VCaP (cell line): ENCODE measurements around the gene ZSCAN2.
A peak's percentile ranks its signal among the peaks of the same experiment; 100 is the strongest.

Experiments
- H3K27ac ChIP-seq: fragments of 450-650 bp; 2 replicates; pipeline ENCODE4 v1.5.1; 2017
- TF ChIP-seq, protein P1 (sequence below): fragments of 450-650 bp; conservative IDR thresholded peaks from 2 replicates; pipeline ENCODE4 v1.5.1; 2017; ENCODE audit warnings: mild to moderate bottlenecking, moderate library complexity

The ZSCAN2 gene

DNA sequence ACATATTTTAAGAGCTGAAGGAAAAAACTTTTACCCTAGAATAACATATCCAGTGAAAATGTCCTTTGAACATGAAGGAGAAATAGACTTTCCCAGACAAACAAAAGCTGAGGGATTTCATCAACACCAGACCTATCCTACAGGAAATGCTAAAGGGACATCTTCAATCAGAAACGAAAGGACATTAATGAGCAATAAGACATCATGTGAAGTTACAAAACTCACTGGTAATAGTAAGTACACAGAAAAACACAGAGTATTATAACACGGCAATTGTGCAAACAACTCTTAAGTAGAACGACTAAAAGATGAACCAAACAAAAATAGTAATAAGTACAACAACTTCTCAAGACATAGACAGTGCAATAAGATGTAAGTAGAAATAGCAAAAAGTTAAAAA lies 3.5 kb upstream of the ZSCAN2 start:
- TF ChIP-seq, protein P1, sequence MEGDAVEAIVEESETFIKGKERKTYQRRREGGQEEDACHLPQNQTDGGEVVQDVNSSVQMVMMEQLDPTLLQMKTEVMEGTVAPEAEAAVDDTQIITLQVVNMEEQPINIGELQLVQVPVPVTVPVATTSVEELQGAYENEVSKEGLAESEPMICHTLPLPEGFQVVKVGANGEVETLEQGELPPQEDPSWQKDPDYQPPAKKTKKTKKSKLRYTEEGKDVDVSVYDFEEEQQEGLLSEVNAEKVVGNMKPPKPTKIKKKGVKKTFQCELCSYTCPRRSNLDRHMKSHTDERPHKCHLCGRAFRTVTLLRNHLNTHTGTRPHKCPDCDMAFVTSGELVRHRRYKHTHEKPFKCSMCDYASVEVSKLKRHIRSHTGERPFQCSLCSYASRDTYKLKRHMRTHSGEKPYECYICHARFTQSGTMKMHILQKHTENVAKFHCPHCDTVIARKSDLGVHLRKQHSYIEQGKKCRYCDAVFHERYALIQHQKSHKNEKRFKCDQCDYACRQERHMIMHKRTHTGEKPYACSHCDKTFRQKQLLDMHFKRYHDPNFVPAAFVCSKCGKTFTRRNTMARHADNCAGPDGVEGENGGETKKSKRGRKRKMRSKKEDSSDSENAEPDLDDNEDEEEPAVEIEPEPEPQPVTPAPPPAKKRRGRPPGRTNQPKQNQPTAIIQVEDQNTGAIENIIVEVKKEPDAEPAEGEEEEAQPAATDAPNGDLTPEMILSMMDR = no peak
- H3K27ac ChIP-seq = no peak overlapping the region

DNA sequence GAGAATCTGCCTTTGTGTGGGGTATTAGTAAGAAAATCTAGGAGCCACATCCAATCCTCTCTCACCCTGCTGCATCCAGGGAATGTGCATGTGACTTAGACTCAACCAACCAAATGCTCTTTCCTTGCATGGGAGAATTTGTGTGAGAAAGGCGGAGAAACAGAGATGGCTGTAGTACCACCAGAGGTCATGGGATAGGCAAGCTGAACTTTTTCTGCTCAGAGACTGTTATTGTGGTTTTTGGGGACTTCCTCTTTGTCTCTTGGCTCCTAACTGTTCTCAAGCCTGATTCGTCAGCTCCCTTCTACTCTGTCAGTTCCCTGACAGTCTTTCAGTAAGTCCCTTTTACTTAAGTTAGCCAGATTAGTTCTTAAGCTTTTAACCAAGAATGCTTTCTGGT lies 2.6 kb upstream of the ZSCAN2 start:
- TF ChIP-seq, protein P1 = no peak
- no peak overlapping the region for H3K27ac ChIP-seq

DNA sequence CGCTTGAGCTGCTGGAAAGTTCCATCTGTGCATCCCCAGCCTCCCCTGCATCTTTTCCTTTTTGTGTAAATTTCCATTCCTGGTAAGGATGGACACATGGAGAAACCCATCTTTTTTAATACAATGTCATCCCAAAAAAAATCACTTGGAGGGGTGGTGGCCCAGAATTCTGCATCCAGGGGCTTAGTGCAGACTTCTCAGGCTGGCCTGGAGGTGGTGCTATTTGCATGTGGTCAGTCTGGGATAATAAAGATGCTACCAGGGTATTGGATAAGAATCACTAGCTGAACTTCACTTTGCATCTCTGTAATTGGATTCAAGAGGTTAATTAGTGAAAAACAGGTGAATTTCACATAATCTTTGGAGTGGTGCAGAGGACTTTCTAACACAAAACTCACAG lies 1.8 kb upstream of the ZSCAN2 start:
- no peak overlapping the region for H3K27ac ChIP-seq
- TF ChIP-seq, protein P1 = peak; percentile 90

DNA sequence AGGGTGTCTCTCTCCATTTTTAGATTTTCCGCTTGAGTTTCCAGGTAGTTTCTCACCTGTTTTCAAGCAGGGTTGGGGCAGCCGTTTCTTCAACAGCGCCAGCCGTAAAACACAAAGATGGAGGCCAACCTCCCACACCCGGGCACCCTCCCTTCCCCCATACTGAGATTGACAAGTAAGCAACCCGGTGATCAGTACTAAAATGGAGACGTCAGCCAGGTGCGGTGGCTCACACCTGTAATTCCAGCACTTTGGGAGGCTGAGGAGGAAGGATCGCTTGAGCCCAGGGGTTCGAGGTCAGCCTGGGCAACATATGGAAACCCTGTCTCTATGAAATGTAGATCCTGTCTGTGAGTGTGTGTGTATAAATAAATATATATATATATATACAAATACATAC lies 903 bp upstream of the ZSCAN2 start:
- TF ChIP-seq, protein P1 = no peak
- H3K27ac ChIP-seq = peak overlapping the region; percentile 81

DNA sequence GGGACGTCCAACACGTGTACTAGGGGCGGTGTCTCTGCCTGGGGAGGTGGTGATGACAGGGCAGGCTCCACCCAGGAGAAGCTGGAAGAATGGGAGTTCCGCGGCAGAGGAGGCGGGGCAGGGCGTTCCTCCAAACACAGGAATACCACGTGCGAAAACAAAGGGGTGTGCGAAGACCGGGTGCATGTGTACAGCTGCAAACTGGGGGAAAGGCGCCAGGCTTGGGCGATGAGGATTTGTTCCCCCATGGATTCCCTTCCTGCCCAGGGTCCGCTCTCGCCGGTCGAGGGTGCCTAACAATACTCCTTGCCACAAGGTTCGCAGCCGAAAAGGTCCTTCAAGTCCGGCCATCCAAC lies 500 bp upstream of the ZSCAN2 start:
- TF ChIP-seq, protein P1 = no peak
- peak overlapping the region; percentile 81 for H3K27ac ChIP-seq

DNA sequence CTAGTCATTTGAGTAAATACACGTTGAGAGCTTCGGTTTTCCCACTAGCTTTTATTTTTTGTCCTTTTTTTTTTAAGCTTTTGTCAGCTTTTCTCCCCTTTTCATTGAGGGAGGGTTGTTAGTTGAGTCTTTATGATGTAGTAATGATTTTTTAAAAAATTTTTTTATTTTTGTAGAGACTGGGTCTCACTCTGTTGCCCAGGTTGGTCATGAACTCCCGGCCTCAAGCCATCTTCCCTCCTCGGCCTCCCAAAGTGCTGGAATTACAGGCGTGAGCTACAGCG lies 688 bp downstream of the ZSCAN2 start:
- TF ChIP-seq, protein P1 = no peak
- peak overlapping the region; percentile 81 for H3K27ac ChIP-seq

DNA sequence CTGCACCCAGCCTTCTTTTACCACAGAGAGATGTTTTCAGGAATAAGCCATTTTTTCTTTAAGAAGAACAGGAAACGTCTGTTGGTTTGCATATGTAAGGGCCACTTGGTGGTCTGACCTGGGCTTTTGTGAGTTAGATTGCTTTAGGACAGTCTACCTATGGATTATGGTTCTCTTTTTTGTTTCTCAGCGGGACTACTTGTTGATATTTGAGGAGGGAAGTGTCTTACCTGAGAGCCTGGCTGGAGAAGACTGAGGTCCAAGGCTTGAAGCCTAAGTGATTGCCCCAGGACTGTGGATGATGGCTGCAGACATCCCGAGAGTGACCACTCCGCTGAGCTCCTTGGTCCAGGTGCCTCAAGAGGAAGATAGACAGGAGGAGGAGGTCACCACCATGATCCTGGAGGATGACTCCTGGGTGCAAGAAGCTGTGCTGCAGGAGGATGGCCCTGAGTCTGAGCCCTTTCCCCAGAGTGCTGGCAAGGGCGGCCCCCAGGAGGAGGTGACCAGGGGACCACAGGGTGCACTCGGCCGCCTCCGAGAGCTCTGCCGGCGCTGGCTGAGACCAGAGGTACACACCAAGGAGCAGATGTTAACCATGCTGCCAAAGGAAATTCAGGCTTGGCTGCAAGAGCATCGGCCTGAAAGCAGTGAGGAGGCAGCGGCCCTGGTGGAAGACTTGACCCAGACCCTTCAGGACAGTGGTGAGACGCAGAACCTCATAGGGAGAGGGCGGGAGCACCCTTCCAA lies 3.0 kb downstream of the ZSCAN2 start:
- H3K27ac ChIP-seq = no peak overlapping the region
- TF ChIP-seq, protein P1 = no peak
